PC-9 (cell line): ENCODE measurements around the gene CHSY1. TPM values are rescaled to one million over a fixed set of nuclear protein-coding genes. Genes with fewer than 3 reads are reported as not detected.
A peak's percentile ranks its signal among the peaks of the same experiment; 100 is the strongest.

Experiments used
- BruUV-seq: library from RNA; stranded (reverse); fragments of 400-500 nt; replicated peaks from 2 replicates; lab custom pipeline; 2021; lab: Mats Ljungman, UMichigan
- CTCF ChIA-PET: fragments of 300-600 bp; sonication (Branson Sonifier 250); formaldehyde crosslinking; loops from one replicate; lab custom pipeline; 2022; ENCODE audit warnings: antibody characterized with exemption; lab: Charles Lee
- POLR2A ChIA-PET: fragments of 300-600 bp; sonication (Branson Sonifier 250); formaldehyde crosslinking; loops from one replicate; lab custom pipeline; 2022; ENCODE audit warnings: antibody characterized with exemption; ENCODE audit not compliant: unreplicated experiment; lab: Charles Lee
- DNase-seq, 2 experiments: peaks; one replicate each; pipeline versions ENCODE4 v3.0.0 to v3.0.0-alpha.2; 2015 to 2022; ENCODE audit warnings: mixed read lengths in 1 of 2
- H2AFZ ChIP-seq: fragments of 200-600 bp; sonication (generic); 2 replicates; pipeline ENCODE4 v1.8.1; 2017; ENCODE audit warnings: antibody characterized with exemption
- H3F3A ChIP-seq: fragments of 200-600 bp; sonication (generic); 2 replicates; pipeline ENCODE4 v1.8.1; 2017; ENCODE audit warnings: antibody characterized with exemption, mild to moderate bottlenecking, low read depth; ENCODE audit not compliant: insufficient read depth
- H3K27ac ChIP-seq: fragments of 200-600 bp; sonication (generic); 2 replicates; pipeline ENCODE4 v1.6.1; 2016; ENCODE audit warnings: mixed run types
- H3K27me3 ChIP-seq: fragments of 200-600 bp; sonication (generic); 2 replicates; pipeline ENCODE4 v1.6.1; 2016; ENCODE audit warnings: low read depth, mixed run types; ENCODE audit not compliant: insufficient read depth
- H3K36me3 ChIP-seq: fragments of 200-600 bp; sonication (generic); 2 replicates; pipeline ENCODE4 v1.6.1; 2016; ENCODE audit warnings: low read depth, mixed run types
- H3K4me1 ChIP-seq: fragments of 200-600 bp; sonication (generic); replicated peaks from 2 replicates; pipeline ENCODE4 v1.6.1; 2016; ENCODE audit warnings: mixed run types; ENCODE audit not compliant: insufficient read depth
- H3K4me2 ChIP-seq: fragments of 200-600 bp; sonication (generic); 2 replicates; pipeline ENCODE4 v1.6.1; 2017; ENCODE audit warnings: mixed run types
- H3K4me3 ChIP-seq: fragments of 200-600 bp; sonication (generic); 2 replicates; pipeline ENCODE4 v1.6.1; 2016; ENCODE audit warnings: mixed run types
- H3K79me2 ChIP-seq: fragments of 200-600 bp; sonication (generic); 2 replicates; pipeline ENCODE4 v1.6.1; 2017; ENCODE audit warnings: low read depth, mixed run types
- H3K9me2 ChIP-seq: fragments of 200-600 bp; sonication (generic); 2 replicates; pipeline ENCODE4 v1.8.1; 2017; ENCODE audit warnings: mild to moderate bottlenecking; ENCODE audit not compliant: insufficient read depth
- H3K9me3 ChIP-seq: fragments of 200-600 bp; sonication (generic); 2 replicates; pipeline ENCODE4 v1.8.1; 2016; ENCODE audit warnings: low read depth; ENCODE audit not compliant: insufficient read depth
- H4K20me1 ChIP-seq: fragments of 200-600 bp; sonication (generic); 2 replicates; pipeline ENCODE4 v1.8.1; 2017; ENCODE audit not compliant: insufficient read depth
- EZH2 ChIP-seq: fragments of 200-600 bp; sonication (generic); IDR thresholded peaks from 2 replicates; pipeline ENCODE4 v1.8.0; 2017; ENCODE audit warnings: antibody characterized with exemption, low read depth
- intact Hi-C: fragments of 100-400 bp; cut with micrococcal nuclease; formaldehyde crosslinking; loops from one replicate; pipeline ENCODE4 v1.10.0; 2022; ENCODE audit not compliant: unreplicated experiment
- total RNA-seq: library from RNA; stranded (reverse); gene quantifications from 2 replicates; pipeline ENCODE4 v1.2.3, GENCODE V29; 2021
- TF ChIP-seq, protein P1 (sequence below): fragments of 200-600 bp; sonication (generic); conservative IDR thresholded peaks from 2 replicates; pipeline ENCODE4 v1.6.1; 2017; ENCODE audit warnings: mixed run types, antibody characterized with exemption, mild to moderate bottlenecking, moderate library complexity

Gene CHSY1
- total RNA-seq, 1 experiment from 2014 or later, result 10.7 TPM

DNA sequence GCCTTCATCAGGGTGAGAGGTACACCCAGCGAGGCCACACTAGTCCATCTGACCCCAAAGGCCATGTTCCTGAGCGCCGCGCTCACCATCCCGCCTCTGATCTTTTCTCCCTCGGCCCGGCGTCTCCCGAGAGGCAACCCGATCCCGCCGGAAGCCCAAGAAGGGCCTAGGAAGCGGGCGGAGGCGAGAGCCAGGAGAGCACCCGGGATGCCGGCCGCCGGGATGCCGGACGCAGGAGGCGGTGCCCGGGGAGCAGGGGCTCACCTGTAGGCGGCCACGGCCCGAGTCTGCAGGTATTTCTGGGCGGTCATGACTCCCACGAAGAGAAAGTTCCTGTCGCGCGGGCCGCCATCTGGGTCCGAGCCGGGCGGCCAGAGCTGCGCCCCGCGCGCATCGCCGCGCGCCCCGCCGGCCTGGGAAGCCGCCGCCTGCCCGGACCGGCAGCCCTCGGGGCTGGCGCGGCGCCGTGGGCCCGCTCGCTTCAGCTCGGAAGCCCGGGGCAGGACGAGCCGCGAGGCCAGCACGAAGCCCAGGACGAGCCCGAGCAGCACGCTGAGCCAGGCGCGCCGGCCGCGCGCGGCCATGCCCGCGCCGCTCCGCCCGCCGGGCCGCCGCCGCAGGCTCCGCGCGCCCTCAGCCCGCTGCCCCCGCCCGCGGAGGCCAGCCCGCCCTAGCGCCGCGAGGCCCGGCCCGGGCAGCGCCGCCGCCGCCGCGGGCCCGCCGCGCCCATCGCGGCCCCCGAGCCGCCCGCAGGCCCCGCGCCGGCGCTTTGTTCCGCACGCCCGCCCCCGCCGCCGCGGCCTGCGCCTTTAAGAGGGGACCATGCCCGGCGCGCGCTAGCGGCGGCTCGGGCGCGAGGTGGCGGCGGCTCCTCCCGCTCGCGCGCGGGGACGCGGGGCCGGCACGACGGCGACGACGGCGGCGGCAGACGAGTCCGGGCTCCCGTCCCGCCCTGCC lies 697 bp downstream of the CHSY1 start:
- H3K4me3 ChIP-seq, result peak overlapping the region; percentile 87
- H4K20me1 ChIP-seq, result peaks cover 17% of the 10 kb centered on the region
- peaks cover 12% of the 10 kb centered on the region; the same call in 1 of the 2 replicates for H3F3A ChIP-seq
- no peak for TF ChIP-seq EZH2
- TF ChIP-seq, protein P1, sequence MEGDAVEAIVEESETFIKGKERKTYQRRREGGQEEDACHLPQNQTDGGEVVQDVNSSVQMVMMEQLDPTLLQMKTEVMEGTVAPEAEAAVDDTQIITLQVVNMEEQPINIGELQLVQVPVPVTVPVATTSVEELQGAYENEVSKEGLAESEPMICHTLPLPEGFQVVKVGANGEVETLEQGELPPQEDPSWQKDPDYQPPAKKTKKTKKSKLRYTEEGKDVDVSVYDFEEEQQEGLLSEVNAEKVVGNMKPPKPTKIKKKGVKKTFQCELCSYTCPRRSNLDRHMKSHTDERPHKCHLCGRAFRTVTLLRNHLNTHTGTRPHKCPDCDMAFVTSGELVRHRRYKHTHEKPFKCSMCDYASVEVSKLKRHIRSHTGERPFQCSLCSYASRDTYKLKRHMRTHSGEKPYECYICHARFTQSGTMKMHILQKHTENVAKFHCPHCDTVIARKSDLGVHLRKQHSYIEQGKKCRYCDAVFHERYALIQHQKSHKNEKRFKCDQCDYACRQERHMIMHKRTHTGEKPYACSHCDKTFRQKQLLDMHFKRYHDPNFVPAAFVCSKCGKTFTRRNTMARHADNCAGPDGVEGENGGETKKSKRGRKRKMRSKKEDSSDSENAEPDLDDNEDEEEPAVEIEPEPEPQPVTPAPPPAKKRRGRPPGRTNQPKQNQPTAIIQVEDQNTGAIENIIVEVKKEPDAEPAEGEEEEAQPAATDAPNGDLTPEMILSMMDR, result no peak
- H2AFZ ChIP-seq, result peak overlapping the region; percentile 87
- peaks cover 40% of the 10 kb centered on the region for H3K79me2 ChIP-seq
- H3K4me2 ChIP-seq, result peak overlapping the region; percentile 98
- no peak overlapping the region for H3K27ac ChIP-seq
- peak in 1 of 2 experiments; percentile 41 for DNase-seq
- POLR2A ChIA-PET, result no interaction called here
- no TSS peak for BruUV-seq
- peaks cover 16% of the 10 kb centered on the region for H3K4me1 ChIP-seq
- CTCF ChIA-PET, result no interaction called here
- no peaks in the 10 kb centered on the region for H3K9me3 ChIP-seq
- intact Hi-C loops, result loop anchor here (1.0 to 10.0 kb wide), 3 partner anchors 26 to 649 kb away; partner anchors contain the start of genes ASB7, LINS1, LRRK1 and SELENOS
- no peaks in the 10 kb centered on the region for H3K9me2 ChIP-seq
- H3K36me3 ChIP-seq, result no peaks in the 10 kb centered on the region
- H3K27me3 ChIP-seq, result no peaks in the 10 kb centered on the region

- peak overlapping the region; percentile 98 for H3K4me2 ChIP-seq
- no peaks in the 10 kb centered on the region for H3K27me3 ChIP-seq
- ChIA-PET POLR2A (no interaction called here), CTCF (no interaction called here)
- H3K4me1 ChIP-seq, result peaks cover 16% of the 10 kb centered on the region
- peak overlapping the region; percentile 87 for H2AFZ ChIP-seq
- peaks cover 12% of the 10 kb centered on the region; the same call in 1 of the 2 replicates for H3F3A ChIP-seq
- no peak overlapping the region for H3K27ac ChIP-seq
- peaks cover 17% of the 10 kb centered on the region for H4K20me1 ChIP-seq
- intact Hi-C loops, result loop anchor here (5.0 to 10.0 kb wide), 2 partner anchors 336 to 648 kb away; partner anchors contain the start of genes ASB7, LINS1 and LRRK1
- H3K4me3 ChIP-seq, result peak overlapping the region; percentile 87
- TSS peak; percentile 56 for BruUV-seq
- peaks cover 47% of the 10 kb centered on the region for H3K79me2 ChIP-seq
- H3K9me2 ChIP-seq, result no peaks in the 10 kb centered on the region
- no peak for TF ChIP-seq EZH2
- TF ChIP-seq, protein P1, result no peak
- DNase-seq, result peak in 1 of 2 experiments; percentile 55
- H3K36me3 ChIP-seq, result no peaks in the 10 kb centered on the region
- no peaks in the 10 kb centered on the region for H3K9me3 ChIP-seq
Observed at GRCh38 chr15:101250341-101250831, 1.5 kb downstream of the CHSY1 start.

- Histone ChIP-seq H4K20me1 (peaks cover 22% of the 10 kb centered on the region), H3K9me2 (no peaks in the 10 kb centered on the region), H3K4me2 (no peak overlapping the region), H3K27me3 (no peaks in the 10 kb centered on the region), H3K27ac (no peak overlapping the region), H3K79me2 (peaks cover 68% of the 10 kb centered on the region), H2AFZ (no peak overlapping the region), H3K36me3 (no peaks in the 10 kb centered on the region), H3K4me3 (no peak overlapping the region), H3K9me3 (no peaks in the 10 kb centered on the region), H3F3A (peaks cover 12% of the 10 kb centered on the region; the same call in 1 of the 2 replicates), H3K4me1 (peaks cover 15% of the 10 kb centered on the region)
- CTCF ChIA-PET, result no interaction called here
- no peak for TF ChIP-seq EZH2
- TF ChIP-seq, protein P1, result no peak
- DNase-seq, result no peak
- intact Hi-C loops, result no loop called here
- POLR2A ChIA-PET, result no interaction called here
- BruUV-seq, result no TSS peak
Observed at GRCh38 chr15:101248274-101248673, 3.6 kb downstream of the CHSY1 start.
